ENCODE data around the gene MEIOB. TPM values are rescaled to one million over a fixed set of nuclear protein-coding genes. Genes with fewer than 3 reads are reported as not detected.

Gene MEIOB
- total RNA-seq, 2 donors from 2014 or later, result 0.26 TPM; not detected in 1

DNA sequence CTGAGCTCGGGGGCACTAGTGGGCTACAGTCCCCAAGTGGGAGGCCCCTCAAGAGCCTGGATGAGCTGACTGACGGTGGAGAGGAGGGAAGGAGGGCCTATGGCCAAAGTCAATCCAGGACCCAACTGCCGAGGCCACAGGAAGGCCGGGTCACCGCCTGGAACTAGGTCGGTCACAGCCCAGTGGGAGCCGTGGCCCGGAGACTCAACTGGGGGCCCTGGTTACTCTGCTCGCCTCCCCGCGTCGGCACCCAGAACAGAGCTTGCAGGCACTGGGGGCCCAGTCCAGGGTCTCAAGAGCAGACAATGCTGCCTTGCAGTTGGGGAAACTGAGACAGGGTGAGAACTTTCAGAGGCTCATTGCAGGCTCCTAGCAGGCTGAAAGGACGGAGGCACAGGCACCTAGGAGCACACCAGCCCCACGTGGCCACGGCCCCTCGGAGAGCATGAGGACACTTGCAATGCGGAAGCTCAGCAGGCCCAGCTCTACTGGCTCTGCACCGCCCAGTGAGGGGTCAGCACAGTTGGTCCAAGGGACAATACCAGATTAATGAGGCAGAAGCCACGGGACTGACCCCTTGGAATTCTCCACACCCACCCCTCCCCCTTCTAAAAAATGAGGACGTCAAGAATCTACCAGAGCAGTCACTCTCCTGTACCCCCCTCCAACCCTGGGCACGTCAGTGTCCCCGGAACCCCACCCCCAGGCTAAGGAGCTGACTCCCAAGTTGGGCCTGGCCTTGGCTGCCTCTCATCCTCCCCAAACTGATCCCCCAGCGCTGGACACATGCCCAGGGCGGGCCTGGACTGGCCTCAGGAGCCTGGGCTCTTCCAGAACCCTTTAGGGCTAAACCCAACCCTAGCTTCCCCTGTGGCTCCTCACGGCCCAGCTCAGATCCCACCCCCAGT is 44.0 kb upstream of the MEIOB start:
- 66 to 74% methylated on average over 7 to 25 of the region's 25 CpGs for WGBS, 2 donors
- Histone ChIP-seq H3K36me3 (replicated peaks in 1 of 2; ENCODE audit: insufficient read depth in 1 of 2, low read depth in 2 of 2) (no peaks in the 10 kb centered on the region), H3K4me3 (no peak overlapping the region), H3K27me3 (peaks cover 0 to 35% of the 10 kb centered on the region in 2 donors), H3K4me1 (peaks cover 25% of the 10 kb centered on the region), H3K9me3 (no peaks in the 10 kb centered on the region), H3K27ac (no peak overlapping the region)
- TF ChIP-seq POLR2A (IDR thresholded peaks at IDR 0.05), result no peak
- TF ChIP-seq, protein P1, sequence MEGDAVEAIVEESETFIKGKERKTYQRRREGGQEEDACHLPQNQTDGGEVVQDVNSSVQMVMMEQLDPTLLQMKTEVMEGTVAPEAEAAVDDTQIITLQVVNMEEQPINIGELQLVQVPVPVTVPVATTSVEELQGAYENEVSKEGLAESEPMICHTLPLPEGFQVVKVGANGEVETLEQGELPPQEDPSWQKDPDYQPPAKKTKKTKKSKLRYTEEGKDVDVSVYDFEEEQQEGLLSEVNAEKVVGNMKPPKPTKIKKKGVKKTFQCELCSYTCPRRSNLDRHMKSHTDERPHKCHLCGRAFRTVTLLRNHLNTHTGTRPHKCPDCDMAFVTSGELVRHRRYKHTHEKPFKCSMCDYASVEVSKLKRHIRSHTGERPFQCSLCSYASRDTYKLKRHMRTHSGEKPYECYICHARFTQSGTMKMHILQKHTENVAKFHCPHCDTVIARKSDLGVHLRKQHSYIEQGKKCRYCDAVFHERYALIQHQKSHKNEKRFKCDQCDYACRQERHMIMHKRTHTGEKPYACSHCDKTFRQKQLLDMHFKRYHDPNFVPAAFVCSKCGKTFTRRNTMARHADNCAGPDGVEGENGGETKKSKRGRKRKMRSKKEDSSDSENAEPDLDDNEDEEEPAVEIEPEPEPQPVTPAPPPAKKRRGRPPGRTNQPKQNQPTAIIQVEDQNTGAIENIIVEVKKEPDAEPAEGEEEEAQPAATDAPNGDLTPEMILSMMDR (IDR thresholded peaks at IDR 0.05), result no peak
- ATAC-seq (no peak), DNase-seq (no peak)
- intact Hi-C loops (cut with DNase I), result no loop called here

DNA sequence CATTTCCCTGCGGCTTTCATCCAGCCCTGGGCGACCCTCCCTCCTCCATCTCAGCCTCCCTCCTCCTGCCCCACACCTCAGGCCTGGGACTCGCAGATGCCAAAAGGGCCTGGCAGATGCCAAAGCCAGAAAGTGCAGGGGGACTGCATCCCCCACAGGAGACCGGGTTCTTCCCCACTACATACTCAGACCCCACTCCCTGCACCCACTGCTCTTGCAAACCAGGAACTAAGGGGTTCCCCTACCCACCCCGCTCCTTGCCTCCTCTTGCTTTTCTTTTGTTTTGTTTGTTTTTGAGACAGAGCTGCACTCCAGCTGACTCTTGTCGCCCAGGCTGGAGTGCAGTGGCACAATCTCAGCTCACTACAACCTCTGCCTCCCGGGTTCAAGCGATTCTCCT is 43.0 kb upstream of the MEIOB start:
- Histone ChIP-seq H3K27me3 (peaks cover 0 to 27% of the 10 kb centered on the region in 2 donors), H3K36me3 (replicated peaks in 1 of 2; ENCODE audit: insufficient read depth in 1 of 2, low read depth in 2 of 2) (no peaks in the 10 kb centered on the region), H3K4me1 (peaks cover 25% of the 10 kb centered on the region), H3K9me3 (no peaks in the 10 kb centered on the region), H3K4me3 (no peak overlapping the region), H3K27ac (no peak overlapping the region)
- WGBS, 2 donors, result 80 to 85% methylated on average over 8 of the region's 8 CpGs
- intact Hi-C loops (cut with DNase I), result no loop called here
- no peak for DNase-seq
- TF ChIP-seq, protein P1 (IDR thresholded peaks at IDR 0.05), result no peak
- no peak for TF ChIP-seq POLR2A (IDR thresholded peaks at IDR 0.05)
- no peak for ATAC-seq

DNA sequence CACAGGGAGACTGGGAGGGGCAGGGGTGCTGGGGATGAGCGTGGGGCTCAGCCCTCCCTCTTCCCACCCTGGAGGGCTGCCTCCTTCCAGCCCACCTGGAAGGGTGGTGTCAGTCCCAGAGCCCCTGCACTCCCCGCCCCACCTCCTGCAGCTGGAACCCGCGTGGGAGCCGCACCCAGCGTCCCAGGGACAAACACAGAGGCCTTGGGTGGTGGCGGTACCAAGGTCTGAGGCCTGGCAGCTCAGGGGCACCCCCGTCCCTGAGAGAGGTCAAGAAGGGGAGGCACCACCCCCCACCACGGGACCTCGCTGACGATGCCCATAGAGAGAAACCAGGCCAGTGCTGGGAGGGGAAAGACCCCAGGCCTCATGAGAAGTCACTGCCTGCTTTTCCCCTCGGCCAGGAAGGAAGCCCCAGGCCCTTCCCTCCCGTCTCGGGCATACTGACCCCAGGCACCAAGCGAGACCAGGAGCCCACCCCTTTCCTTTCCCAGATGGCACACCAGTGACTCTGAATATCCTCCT is 42.2 kb upstream of the MEIOB start:
- 62% methylated on average over 15 of the region's 15 CpGs; no CpG with 5 or more reads in 1 of the 2 donors for WGBS, 2 donors

DNA sequence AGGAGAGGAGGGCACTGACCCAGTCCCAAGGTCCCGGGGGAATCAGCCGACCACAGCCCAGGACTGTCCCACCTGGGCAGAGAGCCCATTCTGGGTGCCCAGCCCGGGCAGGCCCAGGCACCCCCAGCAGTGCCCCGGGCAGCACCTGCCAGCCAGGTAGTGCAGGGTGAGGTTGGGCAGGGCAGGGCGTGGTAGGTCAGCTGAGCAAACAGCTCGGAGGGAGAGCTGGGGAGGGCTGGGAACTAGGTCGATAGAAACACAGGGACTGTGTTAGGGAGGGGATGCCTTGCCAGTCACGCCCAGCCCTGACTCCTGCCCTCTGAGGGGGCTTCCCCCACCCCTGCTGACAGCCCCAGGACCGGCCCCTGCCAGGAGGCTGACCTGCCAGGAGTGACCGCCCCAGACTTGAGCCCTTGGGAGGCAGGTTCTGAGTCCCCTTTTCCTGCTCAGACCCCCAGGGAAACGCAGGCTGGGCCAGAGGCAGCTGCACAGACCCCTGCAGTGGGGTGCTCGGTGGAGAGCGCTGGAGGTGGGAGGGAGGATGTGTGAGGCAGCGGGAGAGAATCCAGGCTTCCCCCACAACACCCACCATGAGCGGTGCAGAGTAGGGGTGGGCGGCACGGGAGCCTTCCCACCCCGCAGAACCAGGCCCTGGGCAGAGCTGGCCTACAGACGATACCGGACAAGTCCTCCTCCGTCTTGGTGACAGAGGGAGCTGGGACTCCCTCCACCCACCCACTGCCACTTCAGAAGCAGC is 41.5 kb upstream of the MEIOB start:
- Histone ChIP-seq H3K27ac (peak overlapping the region in 1 of 4 donors; percentile 13), H3K9me3 (no peaks in the 10 kb centered on the region), H3K4me1 (peaks cover 21% of the 10 kb centered on the region), H3K4me3 (no peak overlapping the region), H3K36me3 (replicated peaks in 1 of 2; ENCODE audit: insufficient read depth in 1 of 2, low read depth in 2 of 2) (no peaks in the 10 kb centered on the region), H3K27me3 (peaks cover 0 to 14% of the 10 kb centered on the region in 2 donors)
- intact Hi-C loops (cut with DNase I), result no loop called here
- 26 to 46% methylated on average over 12 to 21 of the region's 21 CpGs for WGBS, 2 donors
- DNase-seq (peak; percentile 67 to 86 (median 82)), ATAC-seq (peak; percentile 91)
- TF ChIP-seq POLR2A (IDR thresholded peaks at IDR 0.05), result no peak

More for the DNA sequence above, 42.2 kb upstream of the MEIOB start:
- ATAC-seq, result no peak
- no peak overlapping the region for H3K4me3 ChIP-seq
- peaks cover 0 to 20% of the 10 kb centered on the region in 2 donors for H3K27me3 ChIP-seq
- DNase-seq, result no peak
- TF ChIP-seq POLR2A (IDR thresholded peaks at IDR 0.05), result no peak
- TF ChIP-seq, protein P1 (IDR thresholded peaks at IDR 0.05), result no peak
- H3K27ac ChIP-seq, result no peak overlapping the region
- H3K9me3 ChIP-seq, result no peaks in the 10 kb centered on the region
- H3K4me1 ChIP-seq, result peaks cover 25% of the 10 kb centered on the region
- intact Hi-C loops (cut with DNase I), result no loop called here
- H3K36me3 ChIP-seq (replicated peaks in 1 of 2; ENCODE audit: insufficient read depth in 1 of 2, low read depth in 2 of 2), result no peaks in the 10 kb centered on the region

DNA sequence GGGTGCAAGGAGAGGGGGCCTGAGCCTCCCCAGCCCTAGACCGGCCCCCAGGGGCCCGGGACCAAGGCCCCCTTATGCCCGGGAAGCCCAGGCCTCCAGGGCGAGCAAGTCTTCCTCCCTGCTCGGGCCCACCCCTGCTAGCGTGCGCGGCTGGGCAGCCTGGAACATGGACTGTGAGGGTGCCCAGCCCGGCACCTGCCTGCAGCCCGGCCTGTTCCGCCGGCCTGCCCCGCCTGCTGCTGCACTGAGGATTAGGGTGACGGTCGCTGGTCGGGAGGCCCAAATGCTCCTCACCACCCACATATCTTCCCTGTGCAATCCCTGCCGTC is 40.2 kb upstream of the MEIOB start:
- intact Hi-C loops (cut with DNase I), result no loop called here
- Histone ChIP-seq H3K4me1 (peaks cover 13% of the 10 kb centered on the region), H3K4me3 (no peak overlapping the region), H3K9me3 (no peaks in the 10 kb centered on the region), H3K27ac (no peak overlapping the region), H3K36me3 (replicated peaks in 1 of 2; ENCODE audit: insufficient read depth in 1 of 2, low read depth in 2 of 2) (no peaks in the 10 kb centered on the region), H3K27me3 (peaks cover 0 to 7% of the 10 kb centered on the region in 2 donors)
- DNase-seq (no peak), ATAC-seq (no peak)
- WGBS, 2 donors, result 93 to 97% methylated on average over 12 to 17 of the region's 17 CpGs
- TF ChIP-seq POLR2A (IDR thresholded peaks at IDR 0.05), result no peak
- TF ChIP-seq, protein P1 (IDR thresholded peaks at IDR 0.05), result no peak

Data from body of pancreas (tissue), 4 donors.